Left renal cortex interstitium (tissue), 4 donors: ENCODE results near the gene PI3. TPM values are rescaled to one million over a fixed set of nuclear protein-coding genes. Genes with fewer than 3 reads are reported as not detected.

ENCODE experiments used
- DNase-seq, 4 donors: peaks; one replicate each; pipeline ENCODE4 v3.0.0-alpha.2; 2013; ENCODE audit warnings: low read depth in 4 of 4, low spot score in 2 of 4, missing footprints in 1 of 4
- polyA plus RNA-seq, 4 donors: library from polyadenylated mRNA; unstranded; fragments of 120-200 nt; gene quantifications; one replicate each; pipeline ENCODE4 v1.2.1, GENCODE V29; 2013; ENCODE audit not compliant: insufficient read length in 4 of 4

The PI3 gene
- polyA plus RNA-seq, 4 donors: 0.27 TPM; not detected in 3

- DNase-seq: no peak
These were observed 8.4 kb downstream of the PI3 start for GRCh38 chr20:45183084-45183483.

GRCh38 chr20:45187693-45188092 is 13.0 kb downstream of the PI3 start:
- no peak for DNase-seq

- no peak for DNase-seq
These were observed 14.4 kb downstream of the PI3 start for GRCh38 chr20:45189067-45189609.

GRCh38 chr20:45189861-45190260 is 15.2 kb downstream of the PI3 start:
- no peak for DNase-seq

- no peak for DNase-seq
These were observed 17.2 kb downstream of the PI3 start for GRCh38 chr20:45191926-45192325.

- no peak for DNase-seq
These were observed 18.6 kb downstream of the PI3 start for GRCh38 chr20:45193331-45193730.

GRCh38 chr20:45206725-45207124 is 32.0 kb downstream of the PI3 start, which contains the start of gene SEMG1:
SEMG1 (plus strand) TSS chr20:45207033; CDS start chr20:45207054, 21 bp downstream.
- no peak for DNase-seq

GRCh38 chr20:45209924-45210323 is 35.2 kb downstream of the PI3 start:
- DNase-seq: no peak

GRCh38 chr20:45211569-45212474 is 37.1 kb downstream of the PI3 start:
- no peak for DNase-seq

GRCh38 chr20:45212836-45213235 is 38.1 kb downstream of the PI3 start:
- DNase-seq: no peak

GRCh38 chr20:45218124-45218523 is 43.4 kb downstream of the PI3 start:
- no peak for DNase-seq

GRCh38 chr20:45218636-45219035 is 43.9 kb downstream of the PI3 start:
- no peak for DNase-seq

GRCh38 chr20:45221076-45221475 is 46.4 kb downstream of the PI3 start, which contains the start of gene SEMG2:
SEMG2 (plus strand) TSS chr20:45221373; CDS start chr20:45221390, 17 bp downstream.
- no peak for DNase-seq

- DNase-seq: no peak
These were observed 48.4 kb downstream of the PI3 start for GRCh38 chr20:45223136-45223535.

Other genes with a start within 250 kb of the PI3 start
- 10 to 100 TPM; 37.3 to 43.7 (median 41.1) TPM for gene TOMM34, start 214.5 kb upstream of the PI3 start, polyA plus RNA-seq
- 10 to 100 TPM; 15.5 to 21.1 (median 18.2) TPM for gene STK4, start 208.4 kb upstream of the PI3 start, polyA plus RNA-seq
- under 1 TPM; 0.51 to 0.65 (median 0.52) TPM for gene KCNS1, start 73.8 kb upstream of the PI3 start, polyA plus RNA-seq
- gene WFDC5, start 59.7 kb upstream of the PI3 start, polyA plus RNA-seq: not detected
- gene WFDC12, start 50.4 kb upstream of the PI3 start, polyA plus RNA-seq: not detected
- not detected for gene SEMG1, start 32.1 kb downstream of the PI3 start, polyA plus RNA-seq
- under 1 TPM in 1 of 4 donors, not detected in 3; 0.06 TPM for gene SEMG2, start 46.5 kb downstream of the PI3 start, polyA plus RNA-seq
- gene SLPI, start 79.7 kb downstream of the PI3 start, polyA plus RNA-seq: under 1 TPM in 2 of 4 donors, not detected in 2; 0.38 to 0.52 TPM
- not detected for gene RBPJL, start 131.9 kb downstream of the PI3 start, polyA plus RNA-seq
- gene MATN4, start 133.4 kb downstream of the PI3 start, polyA plus RNA-seq: under 1 TPM; 0.19 to 0.52 (median 0.31) TPM
- 100 to 1,000 TPM; 152 to 172 (median 165) TPM for gene SDC4, start 173.5 kb downstream of the PI3 start, polyA plus RNA-seq
- gene SYS1, start 188.3 kb downstream of the PI3 start, polyA plus RNA-seq: 10 to 100 TPM; 29.0 to 35.9 (median 34.5) TPM
- gene TP53TG5, start 203.4 kb downstream of the PI3 start, polyA plus RNA-seq: 1 to 10 TPM in 2 of 4 donors, under 1 TPM in 2; 0.97 to 2.2 (median 1.5) TPM
- gene DBNDD2, start 233.4 kb downstream of the PI3 start, polyA plus RNA-seq: 10 to 100 TPM; 21.9 to 26.2 (median 24.5) TPM
- gene PIGT, start 241.2 kb downstream of the PI3 start, polyA plus RNA-seq: 100 to 1,000 TPM in 2 of 4 donors, 10 to 100 TPM in 2; 91.4 to 116 (median 102) TPM